Liver (tissue), 9 donors: ENCODE measurements around the gene MAP3K5. TPM values are rescaled to one million over a fixed set of nuclear protein-coding genes. Genes with fewer than 3 reads are reported as not detected.

Source experiments
- DNase-seq: peaks from one replicate; pipeline ENCODE4 v3.0.0-alpha.2; 2017; ENCODE audit warnings: low spot score
- H3K27ac ChIP-seq, 2 donors: one replicate each; pipeline ENCODE4 v1.7.0; 2013; ENCODE audit warnings: inconsistent platforms in 2 of 2, low read length in 2 of 2, control low read depth in 1 of 2, low read depth in 1 of 2, mild to moderate bottlenecking in 1 of 2
- H3K27me3 ChIP-seq, 4 donors: one replicate each; pipeline versions ENCODE4 v1.6.1 to v1.7.0; 2013; ENCODE audit warnings: low read length in 3 of 4, inconsistent platforms in 1 of 4, mild to moderate bottlenecking in 1 of 4, moderate library complexity in 1 of 4; ENCODE audit not compliant: control insufficient read depth in 4 of 4, insufficient read depth in 4 of 4
- H3K36me3 ChIP-seq, 4 donors: one replicate each; pipeline versions ENCODE4 v1.6.1 to v1.7.0; 2013; ENCODE audit warnings: low read length in 3 of 4, mild to moderate bottlenecking in 3 of 4, low read depth in 1 of 4, moderate library complexity in 1 of 4; ENCODE audit not compliant: control insufficient read depth in 4 of 4, insufficient read depth in 3 of 4
- H3K4me1 ChIP-seq, 4 donors: one replicate each; pipeline versions ENCODE4 v1.6.1 to v1.7.0; 2013; ENCODE audit warnings: low read length in 3 of 4, mild to moderate bottlenecking in 3 of 4, moderate library complexity in 1 of 4; ENCODE audit not compliant: control insufficient read depth in 4 of 4, insufficient read depth in 4 of 4
- H3K4me3 ChIP-seq, 3 donors: one replicate each; pipeline versions ENCODE4 v1.6.1 to v1.7.0; 2013; ENCODE audit warnings: low read length in 3 of 3, control low read depth in 1 of 3, low read depth in 1 of 3, mild to moderate bottlenecking in 1 of 3
- H3K9ac ChIP-seq, 2 donors: one replicate each; pipeline ENCODE4 v1.7.0; 2013; ENCODE audit warnings: low read length in 2 of 2, mild to moderate bottlenecking in 2 of 2, moderate library complexity in 2 of 2, control low read depth in 1 of 2, low read depth in 1 of 2
- H3K9me3 ChIP-seq, 4 donors: one replicate each; pipeline versions ENCODE4 v1.6.1 to v1.7.0; 2013; ENCODE audit warnings: low read length in 3 of 4; ENCODE audit not compliant: control insufficient read depth in 4 of 4
- EGR1 ChIP-seq, 2 donors: IDR thresholded peaks; 2 replicates each; pipeline ENCODE4 v1.6.1; 2016 to 2018; ENCODE audit warnings: antibody characterized with exemption in 2 of 2, low read depth in 2 of 2
- FOXA1 ChIP-seq: IDR thresholded peaks from 2 replicates; pipeline ENCODE4 v1.6.1; 2016; ENCODE audit warnings: antibody characterized with exemption
- FOXA2 ChIP-seq: IDR thresholded peaks from 2 replicates; pipeline ENCODE4 v1.6.1; 2016; ENCODE audit warnings: antibody characterized with exemption
- GABPA ChIP-seq, 2 donors: IDR thresholded peaks in 1 of 2; conservative IDR thresholded peaks in 1 of 2; 2 replicates each; pipeline ENCODE4 v1.6.1; 2016; ENCODE audit warnings: antibody characterized with exemption in 2 of 2, mild to moderate bottlenecking in 1 of 2, moderate library complexity in 1 of 2
- HNF4A ChIP-seq, 2 donors: conservative IDR thresholded peaks; 2 replicates each; pipeline ENCODE4 v1.6.1; 2016; ENCODE audit warnings: antibody characterized with exemption in 2 of 2, mild to moderate bottlenecking in 2 of 2
- HNF4G ChIP-seq: IDR thresholded peaks from 2 replicates; pipeline ENCODE4 v1.6.1; 2016; ENCODE audit warnings: antibody characterized with exemption
- JUND ChIP-seq, 2 donors: IDR thresholded peaks; 2 replicates each; pipeline ENCODE4 v1.6.1; 2016; ENCODE audit warnings: antibody characterized with exemption in 2 of 2
- NR2F2 ChIP-seq: IDR thresholded peaks from 2 replicates; pipeline ENCODE4 v1.6.1; 2016; ENCODE audit warnings: antibody characterized with exemption
- RAD21 ChIP-seq, 2 donors: IDR thresholded peaks; 2 replicates each; pipeline ENCODE4 v1.6.1; 2016; ENCODE audit warnings: antibody characterized with exemption in 2 of 2, mild to moderate bottlenecking in 2 of 2
- RXRA ChIP-seq, 2 donors: IDR thresholded peaks; 2 replicates each; pipeline ENCODE4 v1.6.1; 2017 to 2018; ENCODE audit warnings: antibody characterized with exemption in 2 of 2, mild to moderate bottlenecking in 1 of 2
- SP1 ChIP-seq: IDR thresholded peaks from 2 replicates; pipeline ENCODE4 v1.6.1; 2018; ENCODE audit warnings: antibody characterized with exemption, mild to moderate bottlenecking
- TAF1 ChIP-seq: conservative IDR thresholded peaks from 2 replicates; pipeline ENCODE4 v1.6.1; 2016; ENCODE audit warnings: antibody characterized with exemption, mild to moderate bottlenecking
- YY1 ChIP-seq: IDR thresholded peaks from 2 replicates; pipeline ENCODE4 v1.6.1; 2016; ENCODE audit warnings: antibody characterized with exemption, mild to moderate bottlenecking
- WGBS: extraction: QIAGEN DNeasy Blood & Tissue Kit; methylation state at CpG from one replicate; pipeline ENCODE4 v1.1.7; 2013; 5-methylcytosine and 5-hydroxymethylcytosine counted together
- polyA plus RNA-seq, 2 donors: library from polyadenylated mRNA; stranded (reverse) in 1 of 2; unstranded in 1 of 2; fragments of 200-250 nt in 1 of 2; fragments of >200 nt in 1 of 2; fragmentation: Nextera tagmentation in 1 of 2; extraction: Ambion mirVana in 1 of 2; gene quantifications; one replicate each; pipeline versions ENCODE4 v1.2.1 to v1.2.3, GENCODE V29; 2013 to 2015
- total RNA-seq, 2 donors: library from RNA; depleted of rRNA; stranded (reverse); fragments of >200 nt; gene quantifications; one replicate each; pipeline ENCODE4 v1.2.3, GENCODE V29; 2014
- TF ChIP-seq, protein P1 (sequence below): fragments of 150-350 bp; IDR thresholded peaks from 2 replicates; pipeline ENCODE4 v1.5.1; 2017; ENCODE audit warnings: improper control_type of control experiment, low read depth, low read length; ENCODE audit not compliant: missing input control
- TF ChIP-seq, protein P2 (sequence below): IDR thresholded peaks from 2 replicates; pipeline ENCODE4 v1.6.1; 2016; ENCODE audit warnings: antibody characterized with exemption
- TF ChIP-seq, protein P3 (sequence below): IDR thresholded peaks from 2 replicates; pipeline ENCODE4 v1.6.1; 2016; ENCODE audit warnings: antibody characterized with exemption
- TF ChIP-seq, protein P4 (sequence below): IDR thresholded peaks from 2 replicates; pipeline ENCODE4 v1.6.1; 2016; ENCODE audit warnings: antibody characterized with exemption
- TF ChIP-seq, protein P5 (sequence below): IDR thresholded peaks from 2 replicates; pipeline ENCODE4 v1.6.1; 2016; ENCODE audit warnings: antibody characterized with exemption, mild to moderate bottlenecking
- donor health status: healthy.
- donor health status: healthy.
- donor health status: healthy.
- donor health status: healthy.
- donor health status: healthy.

MAP3K5 gene
- total and polyA plus RNA-seq, 4 donors, result 2.9 to 18.0 (median 5.5) TPM

DNA sequence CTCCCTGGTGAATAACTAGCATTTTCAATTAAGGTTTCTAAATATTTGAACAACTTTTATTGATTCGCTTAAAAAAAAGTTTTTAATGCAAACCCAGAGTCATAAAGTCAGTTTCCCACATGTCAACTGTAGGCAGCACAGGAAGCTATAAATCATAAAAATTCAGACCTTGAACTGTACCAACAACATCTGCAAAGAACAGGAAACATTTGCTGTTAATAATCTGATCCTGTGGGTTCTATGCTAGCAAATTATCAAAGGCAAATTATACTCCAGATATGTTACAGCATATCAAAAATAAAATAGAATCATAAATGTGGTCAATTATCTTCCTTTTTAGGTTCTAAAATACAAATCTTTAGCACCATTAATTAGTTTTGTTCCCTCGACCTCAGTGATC, 225.4 kb downstream of the MAP3K5 start (continued):
- TF ChIP-seq, protein P1, sequence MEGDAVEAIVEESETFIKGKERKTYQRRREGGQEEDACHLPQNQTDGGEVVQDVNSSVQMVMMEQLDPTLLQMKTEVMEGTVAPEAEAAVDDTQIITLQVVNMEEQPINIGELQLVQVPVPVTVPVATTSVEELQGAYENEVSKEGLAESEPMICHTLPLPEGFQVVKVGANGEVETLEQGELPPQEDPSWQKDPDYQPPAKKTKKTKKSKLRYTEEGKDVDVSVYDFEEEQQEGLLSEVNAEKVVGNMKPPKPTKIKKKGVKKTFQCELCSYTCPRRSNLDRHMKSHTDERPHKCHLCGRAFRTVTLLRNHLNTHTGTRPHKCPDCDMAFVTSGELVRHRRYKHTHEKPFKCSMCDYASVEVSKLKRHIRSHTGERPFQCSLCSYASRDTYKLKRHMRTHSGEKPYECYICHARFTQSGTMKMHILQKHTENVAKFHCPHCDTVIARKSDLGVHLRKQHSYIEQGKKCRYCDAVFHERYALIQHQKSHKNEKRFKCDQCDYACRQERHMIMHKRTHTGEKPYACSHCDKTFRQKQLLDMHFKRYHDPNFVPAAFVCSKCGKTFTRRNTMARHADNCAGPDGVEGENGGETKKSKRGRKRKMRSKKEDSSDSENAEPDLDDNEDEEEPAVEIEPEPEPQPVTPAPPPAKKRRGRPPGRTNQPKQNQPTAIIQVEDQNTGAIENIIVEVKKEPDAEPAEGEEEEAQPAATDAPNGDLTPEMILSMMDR, result no peak
- TF ChIP-seq RXRA (IDR thresholded peaks at IDR 0.05), result no peak

DNA sequence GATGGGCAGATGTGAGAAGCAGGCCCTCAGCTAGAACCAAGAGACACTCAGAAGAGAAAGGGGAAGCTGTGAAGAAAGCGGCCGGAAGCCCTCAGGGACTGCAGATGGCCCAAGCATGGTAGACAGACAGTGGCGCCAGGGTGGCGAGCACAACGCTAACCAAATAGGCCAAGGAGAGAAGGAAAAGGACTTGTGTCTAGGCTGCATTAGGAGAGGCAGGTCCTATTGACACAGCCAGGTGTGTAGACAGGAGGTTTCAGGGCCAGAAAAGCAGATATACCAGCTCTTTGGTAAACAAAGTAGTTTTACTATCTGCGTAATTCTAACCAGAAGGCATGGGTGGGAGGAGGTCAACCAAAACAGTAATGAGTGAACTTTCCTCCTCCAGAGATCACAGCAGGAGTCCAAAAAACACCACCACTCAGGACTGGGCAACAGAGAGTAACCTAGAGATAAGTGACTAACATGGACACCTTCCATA, 226.2 kb downstream of the MAP3K5 start:
- Histone ChIP-seq H3K9ac (no peak overlapping the region), H3K27me3 (no peaks in the 10 kb centered on the region), H3K4me1 (peaks cover 0 to 6% (median 2%) of the 10 kb centered on the region in 4 donors), H3K27ac (no peak overlapping the region), H3K4me3 (no peak overlapping the region), H3K9me3 (peaks cover 0 to 4% (median 3%) of the 10 kb centered on the region in 4 donors), H3K36me3 (peaks cover under 1 to 8% (median 4%) of the 10 kb centered on the region in 4 donors)
- TF ChIP-seq RAD21 (IDR thresholded peaks at IDR 0.05), result no peak
- no peak for TF ChIP-seq JUND (IDR thresholded peaks at IDR 0.05)
- TF ChIP-seq FOXA2, result no peak
- no peak for TF ChIP-seq EGR1 (IDR thresholded peaks at IDR 0.05; ENCODE audit: low read depth in 2 of 2)
- no peak for TF ChIP-seq YY1
- TF ChIP-seq, protein P2, sequence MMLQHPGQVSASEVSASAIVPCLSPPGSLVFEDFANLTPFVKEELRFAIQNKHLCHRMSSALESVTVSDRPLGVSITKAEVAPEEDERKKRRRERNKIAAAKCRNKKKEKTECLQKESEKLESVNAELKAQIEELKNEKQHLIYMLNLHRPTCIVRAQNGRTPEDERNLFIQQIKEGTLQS, result no peak
- TF ChIP-seq RXRA (IDR thresholded peaks at IDR 0.05), result no peak
- no peak for TF ChIP-seq FOXA1
- no peak for TF ChIP-seq TAF1
- no peak for TF ChIP-seq HNF4G
- no peak for TF ChIP-seq SP1
- TF ChIP-seq, protein P3, sequence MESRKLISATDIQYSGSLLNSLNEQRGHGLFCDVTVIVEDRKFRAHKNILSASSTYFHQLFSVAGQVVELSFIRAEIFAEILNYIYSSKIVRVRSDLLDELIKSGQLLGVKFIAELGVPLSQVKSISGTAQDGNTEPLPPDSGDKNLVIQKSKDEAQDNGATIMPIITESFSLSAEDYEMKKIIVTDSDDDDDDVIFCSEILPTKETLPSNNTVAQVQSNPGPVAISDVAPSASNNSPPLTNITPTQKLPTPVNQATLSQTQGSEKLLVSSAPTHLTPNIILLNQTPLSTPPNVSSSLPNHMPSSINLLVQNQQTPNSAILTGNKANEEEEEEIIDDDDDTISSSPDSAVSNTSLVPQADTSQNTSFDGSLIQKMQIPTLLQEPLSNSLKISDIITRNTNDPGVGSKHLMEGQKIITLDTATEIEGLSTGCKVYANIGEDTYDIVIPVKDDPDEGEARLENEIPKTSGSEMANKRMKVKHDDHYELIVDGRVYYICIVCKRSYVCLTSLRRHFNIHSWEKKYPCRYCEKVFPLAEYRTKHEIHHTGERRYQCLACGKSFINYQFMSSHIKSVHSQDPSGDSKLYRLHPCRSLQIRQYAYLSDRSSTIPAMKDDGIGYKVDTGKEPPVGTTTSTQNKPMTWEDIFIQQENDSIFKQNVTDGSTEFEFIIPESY, result no peak
- no peak for TF ChIP-seq HNF4A (conservative IDR thresholded peaks at IDR 0.05)
- TF ChIP-seq, protein P1, result no peak
- TF ChIP-seq, protein P4, sequence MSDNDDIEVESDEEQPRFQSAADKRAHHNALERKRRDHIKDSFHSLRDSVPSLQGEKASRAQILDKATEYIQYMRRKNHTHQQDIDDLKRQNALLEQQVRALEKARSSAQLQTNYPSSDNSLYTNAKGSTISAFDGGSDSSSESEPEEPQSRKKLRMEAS, result no peak
- TF ChIP-seq, protein P5, sequence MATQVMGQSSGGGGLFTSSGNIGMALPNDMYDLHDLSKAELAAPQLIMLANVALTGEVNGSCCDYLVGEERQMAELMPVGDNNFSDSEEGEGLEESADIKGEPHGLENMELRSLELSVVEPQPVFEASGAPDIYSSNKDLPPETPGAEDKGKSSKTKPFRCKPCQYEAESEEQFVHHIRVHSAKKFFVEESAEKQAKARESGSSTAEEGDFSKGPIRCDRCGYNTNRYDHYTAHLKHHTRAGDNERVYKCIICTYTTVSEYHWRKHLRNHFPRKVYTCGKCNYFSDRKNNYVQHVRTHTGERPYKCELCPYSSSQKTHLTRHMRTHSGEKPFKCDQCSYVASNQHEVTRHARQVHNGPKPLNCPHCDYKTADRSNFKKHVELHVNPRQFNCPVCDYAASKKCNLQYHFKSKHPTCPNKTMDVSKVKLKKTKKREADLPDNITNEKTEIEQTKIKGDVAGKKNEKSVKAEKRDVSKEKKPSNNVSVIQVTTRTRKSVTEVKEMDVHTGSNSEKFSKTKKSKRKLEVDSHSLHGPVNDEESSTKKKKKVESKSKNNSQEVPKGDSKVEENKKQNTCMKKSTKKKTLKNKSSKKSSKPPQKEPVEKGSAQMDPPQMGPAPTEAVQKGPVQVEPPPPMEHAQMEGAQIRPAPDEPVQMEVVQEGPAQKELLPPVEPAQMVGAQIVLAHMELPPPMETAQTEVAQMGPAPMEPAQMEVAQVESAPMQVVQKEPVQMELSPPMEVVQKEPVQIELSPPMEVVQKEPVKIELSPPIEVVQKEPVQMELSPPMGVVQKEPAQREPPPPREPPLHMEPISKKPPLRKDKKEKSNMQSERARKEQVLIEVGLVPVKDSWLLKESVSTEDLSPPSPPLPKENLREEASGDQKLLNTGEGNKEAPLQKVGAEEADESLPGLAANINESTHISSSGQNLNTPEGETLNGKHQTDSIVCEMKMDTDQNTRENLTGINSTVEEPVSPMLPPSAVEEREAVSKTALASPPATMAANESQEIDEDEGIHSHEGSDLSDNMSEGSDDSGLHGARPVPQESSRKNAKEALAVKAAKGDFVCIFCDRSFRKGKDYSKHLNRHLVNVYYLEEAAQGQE, result no peak
- TF ChIP-seq GABPA (IDR thresholded peaks at IDR 0.05 in 1 of 2, conservative IDR thresholded peaks at IDR 0.05 in 1 of 2), result no peak
- TF ChIP-seq NR2F2, result no peak
- 92% methylated on average over 6 of the region's 6 CpGs for WGBS
- no peak for DNase-seq
